HL-60 (cell line): ENCODE results near the gene RHOB.

Experiments used
- DNase-seq, 2 experiments: peaks; one replicate each; pipeline ENCODE4 v3.0.0-alpha.2; 2010 to 2020; ENCODE audit warnings: low read depth in 1 of 2, low spot score in 1 of 2
- H3K27ac ChIP-seq: fragments of 250-450 bp; sonication (Bioruptor Pico); replicated peaks from 2 replicates; pipeline ENCODE4 v1.5.1; 2020; ENCODE audit warnings: mild to moderate bottlenecking, moderate library complexity
- H3K27me3 ChIP-seq: fragments of 250-450 bp; sonication (Bioruptor Pico); 2 replicates; pipeline ENCODE4 v1.5.1; 2021; ENCODE audit warnings: mild to moderate bottlenecking, moderate library complexity; ENCODE audit not compliant: insufficient read depth, poor library complexity, severe bottlenecking
- H3K4me3 ChIP-seq: replicated peaks from 2 replicates; pipeline ENCODE4 v1.5.1; 2011; ENCODE audit warnings: mild to moderate bottlenecking, control low read depth, low read length; ENCODE audit not compliant: insufficient read depth
- CTCF ChIP-seq: IDR thresholded peaks from one replicate; pipeline ENCODE4 v1.5.1; 2011; ENCODE audit warnings: low read length, control low read depth, inconsistent platforms; ENCODE audit not compliant: insufficient read depth
- GABPA ChIP-seq: IDR thresholded peaks from 2 replicates; pipeline ENCODE4 v1.6.1; 2012; ENCODE audit warnings: low read depth
- POLR2AphosphoS5 ChIP-seq: IDR thresholded peaks from 2 replicates; pipeline ENCODE4 v1.6.1; 2012; ENCODE audit warnings: low read depth
- SPI1 ChIP-seq: IDR thresholded peaks from 2 replicates; pipeline ENCODE4 v1.6.1; 2012; ENCODE audit warnings: low read depth, mild to moderate bottlenecking, borderline replicate concordance
- TF ChIP-seq, protein P1 (sequence below): IDR thresholded peaks from 2 replicates; pipeline ENCODE4 v1.6.1; 2012; ENCODE audit warnings: low read depth; ENCODE audit not compliant: insufficient replicate concordance

The RHOB gene

DNA sequence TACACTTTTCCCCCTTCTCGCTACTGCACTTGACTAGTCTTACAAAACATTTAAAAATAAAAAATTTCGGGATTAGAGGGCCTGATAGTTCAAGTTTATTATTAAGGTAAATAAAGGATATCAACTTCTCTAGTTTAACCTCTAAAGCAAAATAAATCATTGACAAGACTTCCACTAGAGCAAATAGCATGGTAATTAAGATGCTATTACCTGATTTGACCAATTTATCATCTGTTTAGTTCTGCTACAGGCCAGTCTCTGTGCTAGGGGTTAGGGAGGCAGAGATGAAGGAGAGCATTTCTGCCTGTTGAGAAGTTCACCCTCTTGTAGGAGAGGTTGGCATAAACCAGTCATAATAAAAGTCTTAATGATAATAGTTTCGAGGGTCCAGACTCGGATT is 34.0 kb downstream of the RHOB start:
- H3K27ac ChIP-seq = no peak overlapping the region
- TF ChIP-seq, protein P1, sequence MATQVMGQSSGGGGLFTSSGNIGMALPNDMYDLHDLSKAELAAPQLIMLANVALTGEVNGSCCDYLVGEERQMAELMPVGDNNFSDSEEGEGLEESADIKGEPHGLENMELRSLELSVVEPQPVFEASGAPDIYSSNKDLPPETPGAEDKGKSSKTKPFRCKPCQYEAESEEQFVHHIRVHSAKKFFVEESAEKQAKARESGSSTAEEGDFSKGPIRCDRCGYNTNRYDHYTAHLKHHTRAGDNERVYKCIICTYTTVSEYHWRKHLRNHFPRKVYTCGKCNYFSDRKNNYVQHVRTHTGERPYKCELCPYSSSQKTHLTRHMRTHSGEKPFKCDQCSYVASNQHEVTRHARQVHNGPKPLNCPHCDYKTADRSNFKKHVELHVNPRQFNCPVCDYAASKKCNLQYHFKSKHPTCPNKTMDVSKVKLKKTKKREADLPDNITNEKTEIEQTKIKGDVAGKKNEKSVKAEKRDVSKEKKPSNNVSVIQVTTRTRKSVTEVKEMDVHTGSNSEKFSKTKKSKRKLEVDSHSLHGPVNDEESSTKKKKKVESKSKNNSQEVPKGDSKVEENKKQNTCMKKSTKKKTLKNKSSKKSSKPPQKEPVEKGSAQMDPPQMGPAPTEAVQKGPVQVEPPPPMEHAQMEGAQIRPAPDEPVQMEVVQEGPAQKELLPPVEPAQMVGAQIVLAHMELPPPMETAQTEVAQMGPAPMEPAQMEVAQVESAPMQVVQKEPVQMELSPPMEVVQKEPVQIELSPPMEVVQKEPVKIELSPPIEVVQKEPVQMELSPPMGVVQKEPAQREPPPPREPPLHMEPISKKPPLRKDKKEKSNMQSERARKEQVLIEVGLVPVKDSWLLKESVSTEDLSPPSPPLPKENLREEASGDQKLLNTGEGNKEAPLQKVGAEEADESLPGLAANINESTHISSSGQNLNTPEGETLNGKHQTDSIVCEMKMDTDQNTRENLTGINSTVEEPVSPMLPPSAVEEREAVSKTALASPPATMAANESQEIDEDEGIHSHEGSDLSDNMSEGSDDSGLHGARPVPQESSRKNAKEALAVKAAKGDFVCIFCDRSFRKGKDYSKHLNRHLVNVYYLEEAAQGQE = no peak
- TF ChIP-seq SPI1 (no peak), POLR2AphosphoS5 (no peak), CTCF (no peak), GABPA (no peak)
- no peak for DNase-seq
- H3K27me3 ChIP-seq = no peaks in the 10 kb centered on the region
- H3K4me3 ChIP-seq = no peak overlapping the region

DNA sequence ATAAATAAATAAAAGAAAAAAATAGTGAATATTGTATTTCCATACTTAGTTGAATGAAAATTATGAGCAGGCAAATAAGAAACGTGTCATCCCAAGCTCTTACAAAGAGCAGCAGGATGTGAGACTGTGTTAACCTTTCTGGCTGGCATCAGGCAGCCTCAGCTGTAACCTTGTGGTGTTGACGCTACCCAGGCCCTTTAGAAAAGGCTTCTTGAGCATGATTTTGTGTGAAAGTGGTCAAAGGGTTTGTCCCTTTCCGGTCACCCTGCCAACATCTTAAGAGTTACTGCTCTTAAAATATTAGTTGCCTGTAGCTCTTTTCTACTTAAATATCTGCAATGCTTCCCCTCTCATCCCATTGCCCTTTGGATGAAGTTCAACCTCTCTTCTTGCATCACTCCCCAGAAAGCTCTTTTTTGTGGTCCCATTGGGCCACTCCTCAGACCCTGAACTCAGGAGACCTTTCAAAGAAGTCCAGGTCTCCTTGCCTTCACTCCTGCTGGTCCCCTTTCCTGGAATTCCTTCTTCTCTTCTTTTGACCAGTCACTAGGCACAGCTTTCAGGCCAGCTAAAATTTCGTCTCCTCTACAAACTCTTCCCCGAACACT is 35.0 kb downstream of the RHOB start:
- H3K27me3 ChIP-seq = no peaks in the 10 kb centered on the region
- TF ChIP-seq, protein P1 = no peak
- no peak overlapping the region for H3K4me3 ChIP-seq
- no peak overlapping the region for H3K27ac ChIP-seq
- no peak for DNase-seq

GRCh38 chr2:20482725-20483124 is 35.9 kb downstream of the RHOB start:
- no peak overlapping the region for H3K27ac ChIP-seq
- no peak overlapping the region for H3K4me3 ChIP-seq
- no peaks in the 10 kb centered on the region for H3K27me3 ChIP-seq
- TF ChIP-seq POLR2AphosphoS5 (no peak), GABPA (no peak), SPI1 (no peak), CTCF (no peak)
- TF ChIP-seq, protein P1 = no peak
- DNase-seq = no peak
